GM19351 (cell line): Measurements from ENCODE around the gene LIMS2.

Source experiments
- ATAC-seq: cut with Tn5 transposase; IDR thresholded peaks from one replicate; pipeline ENCODE4 v1.9.1; 2021; ENCODE audit warnings: mild to moderate bottlenecking, moderate library complexity; ENCODE audit not compliant: unreplicated experiment

The LIMS2 gene

GRCh38 chr2:127674241-127675209 lies 805 bp downstream of the LIMS2 start:
- ATAC-seq: no peak

GRCh38 chr2:127673291-127674069 lies 1.9 kb downstream of the LIMS2 start:
- ATAC-seq: no peak

GRCh38 chr2:127672341-127673224 lies 2.7 kb downstream of the LIMS2 start:
- no peak for ATAC-seq

- no peak for ATAC-seq
These were observed 3.6 kb downstream of the LIMS2 start for GRCh38 chr2:127671557-127672302.

- no peak for ATAC-seq
These were observed 4.4 kb downstream of the LIMS2 start for GRCh38 chr2:127670957-127671290.

- ATAC-seq: no peak
These were observed 5.0 kb downstream of the LIMS2 start for GRCh38 chr2:127670055-127670956.

- no peak for ATAC-seq
These were observed 6.3 kb downstream of the LIMS2 start for GRCh38 chr2:127669056-127669455.

GRCh38 chr2:127665267-127665893 lies 9.9 kb downstream of the LIMS2 start:
- ATAC-seq: no peak

GRCh38 chr2:127664895-127665225 lies 10.5 kb downstream of the LIMS2 start:
- ATAC-seq: no peak

- no peak for ATAC-seq
These were observed 11.1 kb downstream of the LIMS2 start for GRCh38 chr2:127664065-127664894.

GRCh38 chr2:127663566-127664064 lies 11.7 kb downstream of the LIMS2 start:
- ATAC-seq: no peak

GRCh38 chr2:127662937-127663565 lies 12.3 kb downstream of the LIMS2 start:
- ATAC-seq: no peak

GRCh38 chr2:127661949-127662510 lies 13.3 kb downstream of the LIMS2 start:
- ATAC-seq: no peak

- no peak for ATAC-seq
These were observed 14.2 kb downstream of the LIMS2 start for GRCh38 chr2:127661072-127661649.

- ATAC-seq: no peak
These were observed 15.1 kb downstream of the LIMS2 start for GRCh38 chr2:127660291-127660578.

GRCh38 chr2:127659408-127660290 lies 15.7 kb downstream of the LIMS2 start:
- ATAC-seq: no peak
